HG03060 (cell line): ENCODE results near the gene MMEL1.

Source experiments
- ATAC-seq: cut with Tn5 transposase; IDR thresholded peaks from one replicate; pipeline ENCODE4 v1.9.1; 2021; ENCODE audit warnings: low read depth, moderate number of reproducible peaks; ENCODE audit not compliant: unreplicated experiment

The MMEL1 gene

GRCh38 chr1:2643414-2644077 is 10.7 kb upstream of the MMEL1 start:
- no peak for ATAC-seq

DNA sequence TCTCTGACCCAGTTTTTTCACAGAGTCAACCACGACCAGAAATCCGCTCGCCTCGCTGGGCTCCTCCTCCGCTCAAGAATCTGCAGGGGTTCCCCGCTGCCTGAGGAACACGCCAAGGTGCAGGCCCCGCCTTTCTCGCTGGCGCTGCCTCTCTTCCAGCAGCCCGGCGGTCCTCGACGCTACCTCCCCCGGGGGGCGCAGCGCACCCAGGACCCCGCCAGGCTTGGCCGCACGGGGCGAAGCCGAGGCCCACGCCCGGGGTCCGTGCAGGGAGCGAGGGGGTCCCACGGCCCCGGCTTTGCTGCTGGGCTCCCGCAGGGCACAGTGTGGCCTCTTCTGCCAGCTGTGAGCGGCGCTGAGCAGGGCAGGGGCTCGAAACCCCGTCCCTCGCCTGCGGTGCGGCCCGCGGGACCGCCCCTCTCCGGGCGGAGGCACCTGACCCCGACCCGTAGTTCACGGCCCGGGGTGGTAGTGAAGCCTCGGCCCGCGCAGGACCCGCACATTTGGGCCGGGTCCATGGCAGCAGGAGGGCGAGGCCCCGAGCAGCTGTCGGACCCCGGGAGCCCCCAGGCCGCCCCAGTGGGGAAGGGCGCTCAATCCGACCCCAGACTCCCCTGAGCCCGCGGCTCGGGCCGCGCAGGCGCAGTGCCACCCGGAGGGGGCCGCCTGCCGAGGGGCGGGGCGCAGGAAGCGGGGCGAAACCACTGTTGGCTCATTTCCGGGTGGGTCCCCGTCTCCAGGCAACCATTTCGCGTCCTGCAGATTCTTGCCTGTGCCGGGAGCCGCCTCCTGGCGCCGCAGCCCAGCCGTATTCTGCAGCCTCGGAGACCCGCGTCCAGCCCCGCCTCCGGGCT is 10.0 kb upstream of the MMEL1 start:
- peak; percentile 62 for ATAC-seq

- ATAC-seq, result no peak
These were observed 9.3 kb upstream of the MMEL1 start for GRCh38 chr1:2642131-2642559.

DNA sequence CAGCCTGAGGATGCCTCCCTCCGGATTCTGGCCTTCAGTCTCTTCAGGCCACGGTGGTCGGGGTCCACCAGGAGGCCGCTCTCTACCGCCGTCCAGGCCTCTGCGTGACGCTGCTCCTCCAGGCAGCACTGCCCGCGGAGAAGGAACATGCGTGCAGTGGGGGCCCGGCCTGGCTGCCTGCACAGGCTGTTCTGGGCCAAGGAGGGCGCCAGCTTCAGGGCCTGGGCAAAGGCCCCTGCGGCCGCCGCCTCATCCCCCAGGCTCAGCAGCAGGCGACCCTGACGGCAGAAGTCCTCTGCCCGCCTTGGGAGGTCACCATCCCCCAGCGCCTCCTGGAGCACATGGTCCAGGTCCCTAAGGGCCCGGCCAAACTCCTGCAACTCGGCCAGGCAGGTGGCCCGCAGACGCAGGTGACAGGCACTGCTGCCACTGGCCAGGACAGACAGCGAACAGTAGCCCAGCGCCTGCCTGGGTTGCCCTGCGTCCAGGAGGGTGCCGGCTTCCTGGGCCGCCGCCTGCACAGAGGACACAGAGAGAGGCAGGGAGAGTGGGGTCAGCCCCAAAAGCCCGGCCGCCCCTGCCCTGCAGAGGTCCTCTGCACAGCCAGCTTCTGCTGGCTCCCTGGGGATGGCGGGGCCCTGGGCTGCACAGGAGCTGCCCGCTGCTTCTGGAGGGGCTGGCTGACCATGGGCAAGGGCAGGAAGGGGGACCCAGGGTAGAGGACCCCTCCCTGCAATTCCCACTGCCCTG is 8.7 kb upstream of the MMEL1 start:
- no peak for ATAC-seq

GRCh38 chr1:2640626-2641025 is 7.8 kb upstream of the MMEL1 start:
- no peak for ATAC-seq

GRCh38 chr1:2639607-2640521 is 7.0 kb upstream of the MMEL1 start:
- ATAC-seq, result no peak

GRCh38 chr1:2639203-2639602 is 6.4 kb upstream of the MMEL1 start:
- ATAC-seq, result no peak

- ATAC-seq, result no peak
These were observed 5.8 kb upstream of the MMEL1 start for GRCh38 chr1:2638466-2639115.

GRCh38 chr1:2637442-2638145 is 4.8 kb upstream of the MMEL1 start:
- ATAC-seq, result no peak

- ATAC-seq, result no peak
These were observed 3.9 kb upstream of the MMEL1 start for GRCh38 chr1:2636733-2637132.

GRCh38 chr1:2635361-2636010 is 2.7 kb upstream of the MMEL1 start:
- no peak for ATAC-seq

DNA sequence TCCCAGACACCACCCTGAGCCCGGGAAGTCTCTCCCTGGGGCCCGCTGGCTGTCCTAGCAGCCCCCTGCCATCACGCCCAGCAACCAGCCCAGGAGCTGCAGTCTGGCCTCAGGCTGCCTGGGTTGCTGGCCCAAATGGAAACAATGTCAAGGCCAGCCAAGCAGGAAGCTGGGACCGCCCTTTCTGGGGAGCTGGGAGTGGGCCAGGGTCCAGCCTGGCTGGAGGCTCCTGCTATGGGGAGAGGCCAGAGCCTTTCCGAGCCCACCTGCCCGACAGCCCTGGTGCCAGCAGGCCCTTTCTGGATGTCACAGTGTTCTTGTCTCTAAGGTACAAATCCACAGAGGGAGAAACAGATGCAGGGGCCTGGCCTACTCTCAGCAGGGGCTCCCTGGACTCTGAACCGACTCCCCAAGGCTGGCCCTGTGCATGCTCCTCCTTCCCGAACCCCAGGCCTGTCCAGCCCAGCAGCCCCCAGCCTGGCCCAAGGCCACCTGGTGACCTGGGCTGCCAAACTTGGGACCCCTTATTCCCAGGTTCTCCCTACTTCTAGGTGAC is 1.2 kb upstream of the MMEL1 start:
- no peak for ATAC-seq

DNA sequence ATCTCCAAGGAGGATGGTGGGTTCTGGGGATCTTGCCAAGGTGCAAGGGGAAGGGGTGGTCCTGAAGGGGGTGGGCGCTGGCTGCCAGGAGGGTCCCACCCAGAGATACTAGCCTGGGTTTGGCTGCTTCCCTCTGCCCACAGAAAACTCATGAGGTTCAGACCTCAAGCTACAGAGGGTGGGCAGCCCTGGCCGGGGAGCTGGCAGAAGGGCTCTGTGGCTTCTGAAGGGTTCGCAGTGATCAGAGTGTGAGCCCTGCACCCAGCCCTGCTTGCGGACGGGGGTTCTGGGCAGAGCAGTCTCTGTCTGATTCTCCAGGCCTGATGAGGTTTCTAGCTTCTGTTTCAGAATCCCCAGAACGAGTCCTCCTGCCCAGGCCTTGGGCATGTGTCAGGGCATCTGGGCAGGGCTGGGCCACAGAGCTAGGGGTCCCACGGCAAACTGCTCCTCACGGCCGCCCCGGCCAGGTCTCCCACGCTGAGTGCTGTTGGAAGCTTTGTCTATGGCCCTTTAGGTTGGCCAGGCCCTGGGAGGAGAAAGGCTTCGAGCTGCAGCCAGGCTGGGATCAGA is 635 bp upstream of the MMEL1 start:
- no peak for ATAC-seq

GRCh38 chr1:2632051-2632430 is 775 bp downstream of the MMEL1 start:
- ATAC-seq, result no peak

DNA sequence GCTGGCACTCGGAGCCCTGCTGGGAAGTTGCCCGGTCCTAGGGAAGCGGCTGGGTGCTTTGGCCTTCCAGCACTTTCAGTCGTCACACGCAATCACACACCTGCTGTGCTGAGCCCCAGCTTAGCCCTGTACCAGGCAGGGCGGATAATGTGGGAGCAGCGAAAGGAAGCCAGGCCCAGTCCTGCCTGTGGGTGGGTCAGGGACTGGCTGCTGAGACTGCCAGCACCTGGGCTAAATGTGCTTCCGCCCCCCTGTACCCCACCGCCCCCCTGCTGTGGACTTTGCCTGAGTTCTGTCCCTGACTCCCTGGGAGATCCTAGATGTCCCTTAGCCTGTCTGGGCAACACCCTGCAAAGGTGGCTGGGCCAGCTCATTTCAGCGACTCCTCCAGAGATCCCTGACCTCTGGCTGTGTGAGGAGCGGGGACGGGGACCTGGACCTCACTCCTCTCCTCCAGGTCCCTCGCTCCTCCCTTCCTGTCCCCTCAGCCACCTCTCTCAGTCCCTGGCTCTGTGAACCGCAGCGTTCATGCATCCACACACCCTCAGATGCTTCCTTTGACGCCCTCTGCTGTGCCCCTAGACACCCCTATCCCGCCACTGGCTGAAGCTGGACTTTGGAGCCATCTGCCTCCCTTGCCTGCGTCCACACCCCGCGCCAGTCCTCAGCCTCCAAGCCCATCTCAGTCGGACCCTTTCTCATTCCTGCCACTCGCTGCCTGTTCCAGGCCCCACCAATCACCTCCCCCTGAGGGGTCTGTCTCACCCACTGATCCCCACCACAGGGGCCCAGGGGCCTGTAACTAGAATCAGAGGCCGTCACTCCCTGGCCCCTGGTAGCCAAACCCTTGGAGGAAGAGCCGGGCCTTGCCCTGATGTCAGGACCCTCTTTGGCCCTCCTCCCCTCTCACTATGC is 1.4 kb downstream of the MMEL1 start:
- ATAC-seq, result no peak

GRCh38 chr1:2630498-2631135 is 2.2 kb downstream of the MMEL1 start:
- no peak for ATAC-seq
